ENCODE results near the gene OCIAD2.
"Not testable (repeated sequence)": the region's sequence is repeated elsewhere in the genome, so short reads cannot be mapped to it uniquely, and the experiment has no call there.

OCIAD2 gene

GRCh38 chr4:48906206-48907173 lies at the start of gene OCIAD2:
TSS of gene OCIAD2 (minus strand) at chr4:48906774. CDS start at chr4:48904549, 2,225 bp downstream.
- DNase-seq (ENCODE audit: low spot score), result peak; percentile 47

- no peak for DNase-seq (ENCODE audit: low spot score)
Observed at GRCh38 chr4:48954314-48954713, 47.7 kb upstream of the OCIAD2 start.

- no peak for DNase-seq (ENCODE audit: low spot score)
Observed at GRCh38 chr4:48949518-48950219, 43.1 kb upstream of the OCIAD2 start.

- DNase-seq (ENCODE audit: low spot score), result no peak
Observed at GRCh38 chr4:48949086-48949485, 42.5 kb upstream of the OCIAD2 start.

- no peak for DNase-seq (ENCODE audit: low spot score)
Observed at GRCh38 chr4:48947731-48948130, 41.2 kb upstream of the OCIAD2 start.

GRCh38 chr4:48945981-48946380 lies 39.4 kb upstream of the OCIAD2 start:
- DNase-seq (ENCODE audit: low spot score), result no peak

- DNase-seq (ENCODE audit: low spot score), result no peak
Observed at GRCh38 chr4:48944756-48945241, 38.2 kb upstream of the OCIAD2 start.

- no peak for DNase-seq (ENCODE audit: low spot score)
Observed at GRCh38 chr4:48944252-48944651, 37.7 kb upstream of the OCIAD2 start.

GRCh38 chr4:48943387-48943786 lies 36.8 kb upstream of the OCIAD2 start:
- DNase-seq (ENCODE audit: low spot score), result no peak

GRCh38 chr4:48939785-48940184 lies 33.2 kb upstream of the OCIAD2 start:
- DNase-seq (ENCODE audit: low spot score), result peak; percentile 21

GRCh38 chr4:48938831-48939230 lies 32.3 kb upstream of the OCIAD2 start:
- no peak for DNase-seq (ENCODE audit: low spot score)

- no peak for DNase-seq (ENCODE audit: low spot score)
Observed at GRCh38 chr4:48937033-48937432, 30.5 kb upstream of the OCIAD2 start.

GRCh38 chr4:48931459-48931858 lies 24.9 kb upstream of the OCIAD2 start:
- DNase-seq (ENCODE audit: low spot score), result no peak

- DNase-seq (ENCODE audit: low spot score), result no peak
Observed at GRCh38 chr4:48930654-48931053, 24.1 kb upstream of the OCIAD2 start.

GRCh38 chr4:48924416-48924815 lies 17.8 kb upstream of the OCIAD2 start:
- DNase-seq (ENCODE audit: low spot score), result no peak

GRCh38 chr4:48923065-48923464 lies 16.5 kb upstream of the OCIAD2 start:
- not testable (repeated sequence) for DNase-seq (ENCODE audit: low spot score)

GRCh38 chr4:48914311-48914710 lies 7.7 kb upstream of the OCIAD2 start:
- no peak for DNase-seq (ENCODE audit: low spot score)

GRCh38 chr4:48913346-48913745 lies 6.8 kb upstream of the OCIAD2 start:
- peak; percentile 53 for DNase-seq (ENCODE audit: low spot score)

GRCh38 chr4:48912349-48912748 lies 5.8 kb upstream of the OCIAD2 start:
- no peak for DNase-seq (ENCODE audit: low spot score)

- no peak for DNase-seq (ENCODE audit: low spot score)
Observed at GRCh38 chr4:48910511-48910910, 3.9 kb upstream of the OCIAD2 start.

- peak; percentile 91 for DNase-seq (ENCODE audit: low spot score)
Observed at GRCh38 chr4:48909697-48910096, 3.1 kb upstream of the OCIAD2 start.

GRCh38 chr4:48908687-48909086 lies 2.1 kb upstream of the OCIAD2 start:
- DNase-seq (ENCODE audit: low spot score), result no peak

Measured in AG08396 (cell line).